SK-N-SH treated with all-trans-retinoic acid at 6 μM for 48 hours (cell line): ENCODE results near the gene MGST1.

Source experiments
- ATAC-seq: fragments of 200-7000 bp; cut with Tn5 transposase; 3 replicates; pipeline ENCODE4 v1.9.1; 2020; ENCODE audit warnings: mild to moderate bottlenecking, moderate library complexity
- ARNTL ChIP-seq: fragments of 450-650 bp; formaldehyde crosslinking; IDR thresholded peaks from 2 replicates; pipeline ENCODE4 v1.5.0; 2020; ENCODE audit warnings: low read depth, mild to moderate bottlenecking, moderate library complexity, borderline replicate concordance
- BACH2 ChIP-seq: fragments of 250-450 bp; sonication (Bioruptor Pico); IDR thresholded peaks from 2 replicates; pipeline ENCODE4 v1.9.0; 2021; ENCODE audit warnings: mild to moderate bottlenecking, borderline replicate concordance
- CREB5 ChIP-seq: fragments of 250-450 bp; sonication (Bioruptor Pico); IDR thresholded peaks from 2 replicates; pipeline ENCODE4 v1.5.1; 2020; ENCODE audit warnings: low read depth, mild to moderate bottlenecking, moderate library complexity
- CSDC2 ChIP-seq: fragments of 250-450 bp; sonication (Bioruptor Pico); IDR thresholded peaks from 2 replicates; pipeline ENCODE4 v1.5.0; 2020; ENCODE audit warnings: mild to moderate bottlenecking, moderate library complexity
- CSRNP3 ChIP-seq: fragments of 250-450 bp; sonication (Bioruptor Pico); IDR thresholded peaks from 2 replicates; pipeline ENCODE4 v1.5.1; 2021; ENCODE audit warnings: mild to moderate bottlenecking, moderate library complexity
- ESRRG ChIP-seq: fragments of 250-450 bp; sonication (Bioruptor Pico); IDR thresholded peaks from 2 replicates; pipeline ENCODE4 v1.6.1; 2021; ENCODE audit warnings: mild to moderate bottlenecking
- GLIS3 ChIP-seq: fragments of 250-450 bp; sonication (Bioruptor Pico); IDR thresholded peaks from 2 replicates; pipeline ENCODE4 v1.5.0; 2020; ENCODE audit warnings: mild to moderate bottlenecking, moderate library complexity
- ISL1 ChIP-seq: fragments of 250-450 bp; sonication (Bioruptor Pico); IDR thresholded peaks from 2 replicates; pipeline ENCODE4 v2.1.2; 2022; ENCODE audit warnings: mild to moderate bottlenecking, moderate library complexity
- OSR1 ChIP-seq: fragments of 250-450 bp; sonication (Bioruptor Pico); IDR thresholded peaks from 2 replicates; pipeline ENCODE4 v1.8.0; 2022; ENCODE audit warnings: moderate library complexity, mild to moderate bottlenecking, inconsistent platforms
- PATZ1 ChIP-seq: fragments of 250-450 bp; sonication (Bioruptor Pico); IDR thresholded peaks from 2 replicates; pipeline ENCODE4 v1.8.0; 2020; ENCODE audit warnings: mild to moderate bottlenecking, moderate library complexity, borderline replicate concordance
- POU6F1 ChIP-seq: fragments of 250-450 bp; sonication (Bioruptor Pico); IDR thresholded peaks from 2 replicates; pipeline ENCODE4 v1.8.0; 2021; ENCODE audit warnings: low read depth, mild to moderate bottlenecking, moderate library complexity, borderline replicate concordance
- PPARA ChIP-seq: fragments of 250-450 bp; sonication (Bioruptor Pico); IDR thresholded peaks from 2 replicates; pipeline ENCODE4 v1.5.0; 2020; ENCODE audit warnings: mild to moderate bottlenecking, borderline replicate concordance
- SNAI2 ChIP-seq: fragments of 250-450 bp; sonication (Bioruptor Pico); IDR thresholded peaks from 2 replicates; pipeline ENCODE4 v1.5.0; 2020; ENCODE audit warnings: mild to moderate bottlenecking, moderate library complexity
- TCF4 ChIP-seq: fragments of 250-450 bp; sonication (Bioruptor Pico); IDR thresholded peaks from 2 replicates; pipeline ENCODE4 v1.8.0; 2021; ENCODE audit warnings: mild to moderate bottlenecking, moderate library complexity, borderline replicate concordance
- TOX ChIP-seq: fragments of 250-450 bp; sonication (Bioruptor Pico); IDR thresholded peaks from 2 replicates; pipeline ENCODE4 v1.8.0; 2021; ENCODE audit warnings: mild to moderate bottlenecking, moderate library complexity, borderline replicate concordance
- TSHZ2 ChIP-seq: fragments of 250-450 bp; sonication (Bioruptor Pico); IDR thresholded peaks from 2 replicates; pipeline ENCODE4 v1.5.0; 2020; ENCODE audit warnings: mild to moderate bottlenecking, moderate library complexity
- ZC3H10 ChIP-seq: fragments of 250-450 bp; sonication (Bioruptor Pico); IDR thresholded peaks from 2 replicates; pipeline ENCODE4 v1.5.1; 2021; ENCODE audit warnings: mild to moderate bottlenecking, moderate library complexity
- ZFP3 ChIP-seq: fragments of 250-450 bp; sonication (Bioruptor Pico); IDR thresholded peaks from 2 replicates; pipeline ENCODE4 v1.5.0; 2020; ENCODE audit warnings: mild to moderate bottlenecking, moderate library complexity
- ZFP30 ChIP-seq: fragments of 450-650 bp; formaldehyde crosslinking; IDR thresholded peaks from 2 replicates; pipeline ENCODE4 v1.5.0; 2022; ENCODE audit warnings: mild to moderate bottlenecking, moderate library complexity
- ZNF565 ChIP-seq: fragments of 450-650 bp; formaldehyde crosslinking; conservative IDR thresholded peaks from 2 replicates; pipeline ENCODE4 v1.5.0; 2020; ENCODE audit warnings: low read depth, mild to moderate bottlenecking, moderate library complexity
- ZNF70 ChIP-seq: fragments of 450-650 bp; formaldehyde crosslinking; IDR thresholded peaks from 2 replicates; pipeline ENCODE4 v1.5.0; 2020; ENCODE audit warnings: mild to moderate bottlenecking, moderate library complexity
- ZNF8 ChIP-seq: fragments of 450-650 bp; formaldehyde crosslinking; IDR thresholded peaks from 2 replicates; pipeline ENCODE4 v1.5.0; 2020; ENCODE audit warnings: mild to moderate bottlenecking, moderate library complexity

Gene MGST1

GRCh38 chr12:16307856-16308475 lies 39.5 kb upstream of the MGST1 start (continued):
- no peak for TF ChIP-seq TOX (CRISPR knock-in tag)
- TF ChIP-seq ARNTL (CRISPR knock-in tag): no peak
- TF ChIP-seq TCF4: no peak
- no peak for TF ChIP-seq CREB5 (CRISPR knock-in tag)
- no peak for TF ChIP-seq ZC3H10
- TF ChIP-seq ESRRG (CRISPR knock-in tag): no peak
- no peak for TF ChIP-seq GLIS3 (CRISPR knock-in tag)
- no peak for TF ChIP-seq ZFP3 (CRISPR knock-in tag)

- TF ChIP-seq PATZ1 (no peak), ZFP3 (CRISPR knock-in tag) (no peak), BACH2 (CRISPR knock-in tag) (no peak), ARNTL (CRISPR knock-in tag) (no peak), CSRNP3 (CRISPR knock-in tag) (no peak), ISL1 (CRISPR knock-in tag) (no peak), ZNF8 (CRISPR knock-in tag) (no peak), ESRRG (CRISPR knock-in tag) (no peak), ZNF70 (CRISPR knock-in tag) (no peak)
- TF ChIP-seq, all 23 proteins: peak for 0
- ATAC-seq: no peak
Measured at GRCh38 chr12:16310934-16311333, 36.5 kb upstream of the MGST1 start.

GRCh38 chr12:16323010-16323409 lies 24.4 kb upstream of the MGST1 start:
- ATAC-seq: no peak
- TF ChIP-seq CSDC2 (CRISPR knock-in tag) (no peak), ZNF70 (CRISPR knock-in tag) (no peak), POU6F1 (CRISPR knock-in tag) (no peak), PATZ1 (no peak), CSRNP3 (CRISPR knock-in tag) (no peak), GLIS3 (CRISPR knock-in tag) (no peak), ESRRG (CRISPR knock-in tag) (no peak), ISL1 (CRISPR knock-in tag) (no peak), BACH2 (CRISPR knock-in tag) (no peak), PPARA (CRISPR knock-in tag) (no peak), TCF4 (no peak), CREB5 (CRISPR knock-in tag) (no peak), SNAI2 (no peak), ZNF565 (no peak), TOX (CRISPR knock-in tag) (no peak), TSHZ2 (CRISPR knock-in tag) (no peak), OSR1 (CRISPR knock-in tag) (no peak), ZC3H10 (no peak), ZFP30 (no peak), ZNF8 (CRISPR knock-in tag) (no peak)
